HG03442 (cell line): Measurements from ENCODE around the gene SLC7A5.
"Not testable (repeated sequence)": the region's sequence is repeated elsewhere in the genome, so short reads cannot be mapped to it uniquely, and the experiment has no call there.

Experiments used
- ATAC-seq: cut with Tn5 transposase; IDR thresholded peaks from one replicate; pipeline ENCODE4 v1.9.1; 2021; ENCODE audit warnings: mild to moderate bottlenecking, moderate library complexity; ENCODE audit not compliant: unreplicated experiment

SLC7A5 gene

GRCh38 chr16:87802670-87803069, 66.6 kb downstream of the SLC7A5 start:
- no peak for ATAC-seq

GRCh38 chr16:87801679-87802259, 67.5 kb downstream of the SLC7A5 start:
- no peak for ATAC-seq

- no peak for ATAC-seq
These were observed 68.8 kb downstream of the SLC7A5 start for GRCh38 chr16:87800497-87800896.

GRCh38 chr16:87795336-87795735, 74.0 kb downstream of the SLC7A5 start:
- no peak for ATAC-seq

- no peak for ATAC-seq
These were observed 74.7 kb downstream of the SLC7A5 start for GRCh38 chr16:87794485-87795078.

GRCh38 chr16:87792205-87792565, 77.1 kb downstream of the SLC7A5 start:
- ATAC-seq: no peak

- no peak for ATAC-seq
These were observed 77.8 kb downstream of the SLC7A5 start for GRCh38 chr16:87791295-87792204.

GRCh38 chr16:87790292-87791100, 78.8 kb downstream of the SLC7A5 start:
- no peak for ATAC-seq

- ATAC-seq: no peak
These were observed 79.6 kb downstream of the SLC7A5 start for GRCh38 chr16:87789437-87790291.

- not testable (repeated sequence) for ATAC-seq
These were observed 80.4 kb downstream of the SLC7A5 start for GRCh38 chr16:87788730-87789436.

GRCh38 chr16:87787451-87788091, 81.7 kb downstream of the SLC7A5 start:
- ATAC-seq: not testable (repeated sequence)

GRCh38 chr16:87784812-87785211, 84.5 kb downstream of the SLC7A5 start:
- no peak for ATAC-seq

GRCh38 chr16:87782033-87782432, 87.3 kb downstream of the SLC7A5 start:
- ATAC-seq: no peak

- ATAC-seq: no peak
These were observed 88.8 kb downstream of the SLC7A5 start for GRCh38 chr16:87780385-87780989.
